Measurements from ENCODE around the gene LGALSL.

- TF ChIP-seq ATF3 (CRISPR knock-in tag; IDR thresholded peaks at IDR 0.05), result no peak
- no peak for TF ChIP-seq HDAC6 (IDR thresholded peaks at IDR 0.05; ENCODE audit: low read depth, low read length)
- no peak for TF ChIP-seq CTCF (CRISPR knock-in tag; IDR thresholded peaks at IDR 0.05)
- TF ChIP-seq IRF1 (CRISPR knock-in tag; IDR thresholded peaks at IDR 0.05; ENCODE audit: low read depth), result no peak
- TF ChIP-seq POLR2A (IDR thresholded peaks at IDR 0.05; ENCODE audit: insufficient read depth in 1 of 2, low read depth in 2 of 2, low read length in 2 of 2), result no peak
- TF ChIP-seq XRCC5 (optimal IDR thresholded peaks at IDR 0.05; ENCODE audit: low read length), result no peak
- TF ChIP-seq HMG20B (CRISPR knock-in tag; conservative IDR thresholded peaks at IDR 0.05), result no peak
- TF ChIP-seq BRCA1 (CRISPR knock-in tag; IDR thresholded peaks at IDR 0.05), result no peak
Observed at GRCh38 chr2:64472881-64473280, 18.9 kb downstream of the LGALSL start.
